Measurements from ENCODE around the gene SLC66A2.

Gene SLC66A2

DNA sequence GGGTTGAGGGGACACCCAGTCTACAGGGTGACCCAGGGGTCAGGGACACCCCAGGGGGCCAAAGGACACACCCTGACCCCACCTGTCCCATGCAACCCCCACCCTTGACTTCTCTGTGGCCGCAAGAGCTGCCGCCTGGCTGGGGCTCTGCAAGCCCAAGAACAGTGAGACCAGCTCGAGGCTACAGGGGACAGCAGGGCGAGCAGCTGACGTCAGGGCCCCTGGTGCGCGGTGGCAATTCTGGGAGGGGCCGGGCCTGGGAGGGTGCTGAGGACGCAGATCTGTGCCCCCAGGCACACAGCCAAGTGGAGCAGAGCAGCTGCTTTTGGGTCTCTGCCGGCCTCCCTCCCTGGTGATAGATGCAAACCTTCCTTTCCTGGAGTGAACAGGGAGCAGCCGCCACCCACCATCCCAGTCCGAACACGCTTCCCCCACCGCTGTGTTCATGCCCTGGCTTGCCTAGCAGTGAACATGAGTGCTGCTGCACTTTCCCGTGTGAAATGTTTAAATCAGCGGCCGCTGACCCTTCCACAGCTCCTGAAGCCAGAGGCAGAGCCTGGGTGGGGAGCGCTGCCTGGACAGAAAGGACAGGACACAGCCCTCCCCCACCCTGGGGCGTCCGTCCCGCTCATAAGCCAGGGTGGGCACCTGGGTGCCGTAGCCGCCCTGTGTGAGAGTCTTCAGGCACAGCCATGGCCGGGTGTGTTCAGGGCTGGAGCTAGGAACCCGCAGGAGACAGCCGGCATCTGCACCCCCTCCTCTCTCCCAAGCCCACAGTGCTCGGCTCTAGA is 46.9 kb downstream of the SLC66A2 start:
- no peak for DNase-seq (ENCODE audit: low read depth in 2 of 2)

DNA sequence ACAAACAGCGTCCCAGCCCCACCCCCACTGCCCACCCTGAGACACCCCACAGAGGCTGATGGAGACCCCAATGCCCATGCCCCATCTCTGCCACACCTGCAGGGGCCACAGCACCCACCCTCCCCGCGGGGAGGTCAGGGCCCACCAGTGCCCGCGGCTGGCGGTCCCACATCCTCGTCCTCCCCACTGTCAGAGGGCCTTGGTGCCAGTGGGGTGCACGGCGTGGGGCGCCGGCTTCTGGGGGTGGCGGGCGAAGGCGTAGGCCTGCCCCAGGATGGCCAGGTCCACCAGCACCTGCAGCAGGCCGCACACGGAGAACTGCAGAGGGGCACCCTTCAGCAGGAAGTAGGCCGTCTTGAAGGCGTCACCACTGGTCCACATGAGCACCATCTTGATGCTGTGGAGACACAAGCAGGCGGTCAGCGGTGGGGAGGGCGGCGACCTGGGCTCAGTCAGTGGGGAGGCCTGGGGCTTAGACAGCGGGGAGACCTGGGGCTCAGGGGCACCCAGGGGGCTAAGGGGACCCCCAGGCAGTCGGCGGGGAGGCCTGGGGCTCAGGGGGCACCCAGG is 47.6 kb downstream of the SLC66A2 start:
- no peak for DNase-seq (ENCODE audit: low read depth in 2 of 2)

DNA sequence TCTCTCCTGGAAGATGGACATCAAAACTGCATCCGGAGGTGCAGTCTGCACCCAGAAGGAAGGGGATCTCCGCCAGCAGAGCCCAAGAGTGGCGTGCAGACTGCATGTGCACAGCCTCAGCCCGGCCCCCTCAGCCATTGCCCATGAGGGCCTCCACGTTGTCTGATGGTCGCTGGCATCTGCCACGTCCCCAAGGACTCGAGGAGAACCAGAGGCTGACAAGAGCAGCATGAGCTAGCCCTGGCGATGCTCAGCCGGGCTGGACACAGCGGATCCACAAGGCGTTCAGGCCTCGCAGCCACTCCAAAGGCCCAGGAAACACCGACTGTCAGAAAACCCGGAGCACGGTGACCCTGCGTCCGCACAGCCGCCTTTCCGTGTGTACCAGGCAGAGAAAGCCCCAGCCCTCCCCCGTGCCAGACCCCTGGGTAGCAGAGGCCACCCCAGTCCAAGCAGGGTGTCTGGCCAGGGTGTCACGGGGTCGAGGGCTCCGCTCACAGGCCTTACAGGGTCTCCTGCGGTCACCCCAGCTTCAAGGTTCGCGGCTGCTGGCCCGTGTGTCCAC is 48.3 kb downstream of the SLC66A2 start:
- no peak for DNase-seq (ENCODE audit: low read depth in 2 of 2)

DNA sequence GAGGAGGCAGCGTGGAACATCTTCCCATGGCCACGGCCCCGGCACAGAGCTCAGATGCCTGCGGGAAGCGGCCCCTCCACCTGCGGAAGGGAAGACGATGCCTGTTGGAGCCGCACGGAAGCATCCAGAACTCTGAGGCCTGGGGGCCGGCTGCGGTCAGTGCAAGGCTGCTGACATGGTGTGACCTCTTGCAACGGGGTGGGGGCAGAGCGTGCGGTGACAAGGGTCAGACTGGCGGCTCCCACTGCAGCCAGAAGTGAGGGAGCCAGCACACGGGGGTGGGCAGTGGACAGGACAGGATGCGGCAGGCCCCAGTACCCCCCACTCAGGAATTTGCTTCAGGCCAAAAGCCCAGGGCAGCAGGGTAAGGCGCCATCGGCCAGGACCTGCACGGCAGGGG is 48.8 kb downstream of the SLC66A2 start:
- DNase-seq (ENCODE audit: low read depth in 2 of 2) = no peak

DNA sequence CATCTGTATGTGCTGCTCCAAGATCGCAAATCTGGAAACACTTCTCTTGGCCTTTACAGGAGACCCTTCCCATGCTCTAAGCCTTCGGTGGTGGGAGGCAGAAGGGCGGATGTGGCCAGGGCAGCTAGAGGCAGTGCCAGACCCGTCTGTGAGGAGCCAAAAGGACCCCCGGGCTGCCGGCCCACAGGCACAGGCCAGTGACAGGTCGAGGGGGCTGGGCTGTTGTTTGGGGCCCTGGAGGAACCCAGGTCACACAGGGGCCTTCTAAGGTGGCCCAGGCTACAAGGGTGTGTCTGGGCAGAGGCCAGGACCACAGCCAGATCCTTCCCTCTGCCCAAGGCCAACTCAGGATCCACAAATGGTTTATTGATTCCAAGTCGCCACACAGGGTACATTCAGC is 49.4 kb downstream of the SLC66A2 start:
- DNase-seq (ENCODE audit: low read depth in 2 of 2) = no peak

DNA sequence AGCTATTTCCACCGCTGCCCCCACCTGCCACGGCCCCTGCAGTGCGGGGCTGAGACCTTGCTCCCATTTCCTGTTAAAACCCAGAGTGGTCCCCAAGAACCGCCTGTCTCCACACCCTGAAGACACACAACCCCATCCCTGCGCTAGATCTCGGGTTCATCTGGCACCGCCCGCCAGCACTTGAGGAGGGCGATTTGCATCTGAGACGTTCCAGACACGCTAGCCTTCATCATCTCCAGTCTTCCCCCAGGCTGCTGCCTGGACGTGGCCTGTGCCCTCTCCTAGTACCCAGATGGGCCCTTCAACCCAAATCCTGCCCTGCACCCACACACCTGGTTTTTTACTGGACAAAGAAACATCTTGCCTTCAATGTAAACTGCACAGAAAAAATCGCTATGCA is 49.8 kb downstream of the SLC66A2 start:
- no peak for DNase-seq (ENCODE audit: low read depth in 2 of 2)

DNA sequence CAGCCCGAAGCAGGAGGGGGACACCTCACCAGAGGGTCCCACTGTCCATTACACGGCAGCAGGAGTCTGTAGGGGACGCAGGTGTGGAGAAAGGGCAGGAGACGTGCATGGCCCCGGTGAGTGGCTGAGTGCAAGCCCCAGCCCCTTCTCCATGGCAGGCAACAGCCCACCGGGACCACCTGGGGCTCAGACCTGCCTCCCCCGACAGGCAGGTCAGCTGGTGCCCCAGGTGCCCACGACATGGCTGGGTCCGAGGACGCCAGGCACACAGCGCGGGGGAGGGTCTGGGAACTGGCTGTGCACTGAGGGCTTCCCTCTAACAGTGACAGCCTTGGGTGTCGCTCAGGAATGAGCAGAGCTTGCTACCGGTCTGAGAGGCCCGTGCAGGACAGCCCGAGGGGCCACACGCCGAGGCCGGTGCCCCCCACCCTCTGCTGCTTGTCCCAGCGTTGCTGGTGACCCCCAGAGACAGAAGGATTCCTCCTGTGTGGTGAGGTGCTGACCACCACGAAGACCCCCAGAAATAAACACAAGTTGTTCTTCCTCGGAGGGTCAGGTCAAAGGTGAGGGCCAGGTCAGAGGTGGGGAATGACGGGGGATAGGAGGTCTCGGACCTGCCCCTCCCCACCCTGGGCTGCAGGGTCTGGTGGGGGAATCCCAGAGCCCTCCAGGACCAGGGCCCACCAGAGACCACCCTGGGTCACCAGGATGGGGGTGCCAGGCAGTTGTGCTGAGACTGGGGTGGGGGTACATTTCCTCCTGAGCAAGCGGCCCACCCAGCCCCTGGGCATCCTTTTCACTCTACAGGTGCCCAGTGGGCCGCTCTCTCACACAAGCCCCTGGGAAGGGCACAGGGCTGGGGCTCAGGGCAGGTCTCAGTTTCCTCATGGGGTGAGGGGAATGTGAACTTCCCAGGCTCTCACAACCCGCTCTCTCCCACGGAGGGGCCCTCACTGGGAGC is 50.6 kb downstream of the SLC66A2 start:
- no peak for DNase-seq (ENCODE audit: low read depth in 2 of 2)

DNA sequence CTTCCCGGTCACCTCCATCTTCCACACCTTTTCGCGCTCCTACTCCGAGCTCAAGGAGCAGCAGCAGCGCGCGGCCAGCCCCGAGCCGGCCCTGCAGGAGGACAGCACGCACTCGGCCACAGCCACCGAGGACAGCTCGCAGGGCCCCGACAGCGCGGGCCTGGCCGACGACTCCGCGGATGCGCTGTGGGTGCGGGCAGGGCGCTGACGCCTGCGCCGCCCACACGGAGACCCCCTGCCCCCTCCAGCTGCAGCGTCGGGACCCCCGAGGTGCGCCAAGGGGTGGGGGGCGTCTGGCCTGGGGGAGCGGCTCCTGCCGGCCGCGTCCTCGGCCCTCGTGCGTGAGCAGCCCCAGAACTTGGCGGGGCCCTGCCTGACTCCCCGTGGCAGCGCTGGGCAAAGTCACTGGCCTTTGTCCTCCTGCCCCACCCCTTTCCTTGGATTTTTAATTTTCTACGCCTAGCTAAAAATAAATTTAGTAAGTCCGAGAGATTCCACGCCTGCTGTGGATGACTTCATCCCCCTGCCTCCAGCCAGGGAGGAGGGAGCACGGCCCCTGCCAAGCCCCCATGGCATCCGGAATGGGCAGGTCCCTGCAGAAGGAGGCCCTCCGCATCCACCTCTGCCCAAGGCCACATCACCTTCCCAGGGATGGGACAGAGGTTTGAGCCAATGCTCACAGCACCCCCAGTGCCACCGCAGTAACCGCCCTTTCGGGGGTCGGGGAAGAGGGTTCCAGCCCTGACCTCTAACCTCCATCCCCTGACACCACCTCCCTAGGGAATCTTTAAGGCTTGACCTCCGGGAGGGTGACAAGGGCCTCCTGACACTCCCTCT is 51.6 kb downstream of the SLC66A2 start:
- no peak for DNase-seq (ENCODE audit: low read depth in 2 of 2)

DNA sequence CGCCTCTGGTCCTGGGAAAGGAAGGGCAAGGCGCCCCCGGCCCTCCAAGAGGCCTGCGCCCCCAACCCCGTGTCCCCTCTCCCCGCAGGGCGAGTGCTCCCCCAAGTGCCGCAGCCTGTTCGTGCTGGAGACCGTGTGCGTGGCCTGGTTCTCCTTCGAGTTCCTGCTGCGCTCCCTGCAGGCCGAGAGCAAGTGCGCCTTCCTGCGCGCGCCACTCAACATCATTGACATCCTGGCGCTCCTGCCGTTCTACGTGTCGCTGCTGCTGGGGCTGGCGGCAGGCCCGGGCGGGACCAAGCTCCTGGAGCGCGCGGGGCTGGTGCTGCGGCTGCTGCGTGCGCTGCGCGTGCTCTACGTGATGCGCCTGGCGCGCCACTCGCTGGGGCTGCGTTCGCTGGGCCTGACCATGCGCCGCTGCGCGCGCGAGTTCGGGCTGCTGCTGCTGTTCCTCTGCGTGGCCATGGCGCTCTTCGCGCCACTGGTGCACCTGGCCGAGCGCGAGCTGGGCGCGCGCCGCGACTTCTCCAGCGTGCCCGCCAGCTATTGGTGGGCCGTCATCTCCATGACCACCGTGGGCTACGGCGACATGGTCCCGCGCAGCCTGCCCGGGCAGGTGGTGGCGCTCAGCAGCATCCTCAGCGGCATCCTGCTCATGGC is 52.4 kb downstream of the SLC66A2 start:
- DNase-seq (ENCODE audit: low read depth in 2 of 2) = no peak

DNA sequence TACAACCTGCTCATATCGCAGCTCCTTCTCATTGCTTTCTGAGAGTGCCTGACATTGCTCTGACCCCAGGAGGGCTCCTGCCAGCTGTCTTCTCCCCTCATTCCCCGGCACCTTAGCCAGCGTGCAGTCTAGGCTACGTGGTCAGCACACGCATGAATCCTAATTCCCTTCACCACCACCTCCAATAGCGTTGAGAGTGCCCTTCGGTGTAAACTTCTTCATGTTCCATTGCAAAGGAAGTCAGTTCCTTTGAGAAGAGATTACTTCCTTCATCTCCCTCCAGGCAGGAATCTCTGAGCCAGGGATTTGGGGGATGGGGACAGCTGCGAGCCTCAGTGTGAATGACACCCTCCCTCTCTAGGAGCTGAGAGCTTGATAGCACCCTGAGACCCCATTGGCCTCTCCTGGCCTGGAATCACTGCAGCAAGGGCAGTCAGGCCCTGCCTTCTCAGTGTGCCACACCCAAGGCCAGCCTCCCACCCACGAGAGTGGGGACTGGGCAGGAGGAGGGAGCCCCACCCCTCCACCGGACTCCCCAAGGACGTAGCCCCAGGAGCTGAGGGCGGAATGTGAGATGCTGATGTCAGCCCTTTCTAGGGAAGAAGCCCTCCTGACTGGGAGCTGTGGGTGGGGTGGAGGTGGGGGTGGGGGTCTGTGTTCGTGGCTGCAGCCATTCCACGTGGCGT is 53.4 kb downstream of the SLC66A2 start:
- no peak for DNase-seq (ENCODE audit: low read depth in 2 of 2)

DNA sequence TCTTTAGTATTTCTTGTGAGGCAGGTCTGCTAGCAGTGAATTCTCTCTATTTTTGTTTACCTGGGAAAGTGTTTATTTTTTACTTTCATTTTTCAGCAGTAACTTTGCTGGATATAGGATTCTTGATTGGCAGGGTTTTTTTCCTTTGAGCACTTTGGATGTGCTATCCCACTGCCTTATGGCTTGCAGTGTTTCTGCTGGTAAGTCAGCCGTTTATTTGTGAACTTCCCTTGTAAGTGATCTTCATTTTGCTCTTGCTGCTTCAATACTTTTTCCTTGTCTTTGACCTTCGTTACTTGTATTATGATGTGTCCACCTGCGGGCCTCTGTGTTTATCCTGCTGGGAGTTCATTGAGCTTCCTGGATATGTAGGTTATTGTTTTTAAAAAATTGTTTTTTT is 54.7 kb downstream of the SLC66A2 start:
- no peak for DNase-seq (ENCODE audit: low read depth in 2 of 2)

DNA sequence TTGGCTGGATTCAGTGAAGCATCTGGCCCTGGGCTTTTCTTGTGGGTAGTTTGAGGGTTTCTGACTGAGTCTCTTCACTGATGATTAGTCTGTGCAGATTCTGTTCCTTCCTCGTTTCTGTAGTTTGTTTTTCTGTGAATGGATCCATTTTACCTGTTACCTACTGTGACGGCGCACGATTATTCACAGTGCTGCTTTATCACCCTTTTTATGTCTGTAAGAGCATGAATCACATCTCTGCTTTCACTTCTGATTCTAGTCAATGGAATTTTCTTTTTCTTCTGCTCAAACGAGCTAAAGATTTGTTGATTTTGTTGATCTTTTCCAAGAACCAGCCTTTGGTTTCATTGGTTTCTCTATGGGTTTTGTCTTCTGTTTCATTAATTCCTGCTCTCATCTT is 60.8 kb downstream of the SLC66A2 start:
- DNase-seq (ENCODE audit: low read depth in 2 of 2) = no peak

DNA sequence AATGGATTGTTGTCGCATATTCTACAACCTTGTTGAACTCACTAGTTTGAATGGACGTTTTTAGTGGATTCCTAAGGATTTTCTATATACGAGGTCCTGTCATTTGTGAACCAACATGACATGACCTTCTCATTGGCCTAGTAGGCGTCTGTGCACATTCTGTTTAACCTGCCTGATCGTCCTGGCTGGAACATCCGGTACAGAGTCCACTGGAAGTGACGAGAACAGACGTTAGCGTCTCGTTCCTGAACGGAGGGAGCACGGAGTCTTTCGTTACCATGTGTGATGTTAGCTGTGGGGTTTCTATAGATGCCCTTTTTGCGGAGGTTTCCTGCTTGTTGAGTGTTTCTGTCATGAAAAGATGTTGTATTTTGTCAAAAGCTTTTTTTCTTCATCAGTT is 61.9 kb downstream of the SLC66A2 start:
- DNase-seq (ENCODE audit: low read depth in 2 of 2) = no peak

DNA sequence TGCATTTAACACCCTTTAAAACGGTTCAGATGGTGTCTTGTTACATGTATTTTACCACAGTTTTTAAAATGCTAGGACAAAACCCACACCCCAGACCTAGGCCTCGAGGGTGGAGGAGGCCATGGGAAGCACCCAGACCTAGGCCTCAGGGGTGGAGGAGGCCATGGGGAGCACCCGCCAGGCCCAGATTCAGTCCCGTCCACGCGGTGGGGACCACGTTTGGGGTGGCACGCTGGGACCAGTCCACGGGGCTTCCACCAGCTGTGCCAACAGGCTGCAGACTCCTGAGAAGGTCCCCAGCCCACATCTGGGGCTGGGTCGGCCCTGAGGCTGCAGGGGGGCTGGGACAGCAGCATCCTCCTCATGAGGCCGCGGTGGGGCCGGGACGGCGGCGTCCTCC is 63.4 kb downstream of the SLC66A2 start:
- no peak for DNase-seq (ENCODE audit: low read depth in 2 of 2)

DNA sequence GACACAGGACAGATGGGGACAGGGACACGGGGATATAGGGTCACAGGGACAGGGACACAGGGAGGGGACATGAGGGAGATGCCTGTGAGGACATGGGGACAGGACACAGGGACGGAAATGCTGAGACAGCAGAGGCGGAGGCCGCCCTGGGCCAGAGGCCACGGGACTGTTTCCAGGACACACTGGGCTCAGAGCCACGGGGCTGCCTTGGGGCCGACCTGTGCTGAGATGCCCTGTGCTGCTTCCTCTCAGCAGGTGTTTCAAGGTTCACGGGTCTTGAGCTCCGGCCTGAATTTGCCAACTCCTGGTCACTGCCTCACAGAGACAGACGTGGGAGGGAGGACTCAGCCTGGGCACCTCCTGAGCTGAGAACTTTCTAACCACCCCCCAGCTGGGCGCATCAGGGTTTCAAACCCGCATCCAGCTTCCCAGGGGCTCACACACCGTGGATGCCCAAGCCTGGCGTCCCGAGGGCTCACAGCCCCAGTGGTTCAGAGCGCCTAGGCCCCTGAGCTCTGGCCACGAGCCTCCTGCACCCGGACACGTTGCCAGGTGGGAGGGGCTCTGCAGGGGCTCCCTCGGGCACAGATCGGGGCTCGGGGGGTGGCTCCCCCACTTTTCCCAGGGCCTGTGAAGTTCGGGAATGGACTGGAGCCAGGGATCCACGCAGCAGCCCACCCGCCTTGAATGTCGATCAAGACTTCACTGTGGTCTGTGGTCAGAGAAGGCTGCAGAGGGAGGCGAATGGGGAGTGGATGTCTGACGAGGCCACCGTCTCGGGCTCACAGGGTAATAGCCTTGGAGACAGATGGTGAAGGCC is 64.1 kb downstream of the SLC66A2 start:
- no peak for DNase-seq (ENCODE audit: low read depth in 2 of 2)

DNA sequence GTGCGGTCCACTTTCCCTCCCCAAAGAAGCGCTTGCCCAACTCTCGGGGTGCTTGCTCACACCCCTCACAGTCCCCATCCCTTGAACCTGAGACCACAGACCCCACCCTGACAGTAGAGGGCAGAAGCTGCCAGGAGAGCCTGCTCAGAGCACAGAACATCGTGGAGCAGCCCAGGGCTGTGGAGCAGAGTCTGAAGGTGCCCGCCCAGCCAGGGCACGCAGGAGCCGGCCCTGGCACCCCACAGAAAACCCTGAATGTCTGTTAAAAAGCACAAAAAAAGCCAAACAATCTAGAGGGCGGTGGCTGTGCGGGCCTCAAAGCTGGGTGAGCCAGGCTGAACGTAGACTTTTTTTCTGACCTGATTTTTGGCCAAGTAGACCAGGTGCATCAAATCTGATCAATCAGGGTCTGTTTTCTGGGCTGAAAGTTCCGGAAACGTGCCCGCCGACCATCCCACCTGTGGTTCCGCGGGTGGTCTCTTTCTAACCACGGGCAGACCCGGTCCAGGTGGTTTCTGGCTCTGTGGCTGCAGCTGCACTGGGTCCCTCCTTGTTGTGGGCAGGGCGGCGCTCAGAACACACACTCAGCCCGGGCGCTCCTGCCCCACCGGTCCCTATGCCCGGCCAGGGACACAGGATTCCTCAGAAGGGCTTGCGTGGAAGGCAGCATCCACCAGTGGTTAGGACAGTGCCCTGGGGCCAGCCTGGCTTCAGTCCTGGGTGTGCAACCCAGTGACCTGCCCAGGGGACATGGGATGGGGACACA is 66.3 kb downstream of the SLC66A2 start:
- DNase-seq (ENCODE audit: low read depth in 2 of 2) = no peak

DNA sequence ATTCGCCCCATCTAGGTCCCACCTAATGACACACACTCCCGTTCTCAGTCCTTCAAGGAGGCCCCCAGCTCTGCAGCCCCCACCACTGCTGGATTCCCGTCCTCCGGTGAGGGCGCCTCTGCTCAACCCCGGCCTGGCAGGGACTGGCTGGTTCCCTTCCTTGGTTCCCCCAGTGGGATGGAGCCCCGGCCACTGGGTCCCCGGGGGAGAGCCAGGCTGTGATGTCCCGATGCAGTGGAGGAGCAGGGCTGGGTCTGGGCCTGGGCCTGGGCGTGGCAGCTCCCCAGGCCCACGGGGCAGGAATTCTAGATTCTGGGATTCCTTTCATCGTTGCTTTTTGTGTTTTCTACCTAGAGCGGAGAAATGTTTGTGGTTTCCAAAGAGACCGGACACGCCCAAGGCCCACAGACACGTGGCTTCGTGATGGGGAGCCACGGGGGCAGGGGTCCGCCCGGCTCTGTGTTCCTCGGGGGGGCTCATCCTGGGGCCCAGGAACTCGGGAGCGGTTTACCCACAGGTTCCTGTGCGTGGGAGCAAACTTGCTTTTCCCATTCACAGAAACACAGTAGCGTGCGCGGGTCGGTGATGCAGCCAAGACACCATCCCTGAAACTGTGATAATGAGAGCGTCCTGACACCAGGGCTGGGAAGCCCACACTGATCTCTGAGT is 67.0 kb downstream of the SLC66A2 start:
- no peak for DNase-seq (ENCODE audit: low read depth in 2 of 2)

Measured in stimulated activated CD8-positive, alpha-beta memory T cell treated with anti-CD3 and anti-CD28 coated beads, Interleukin-7, amount 100 ng/mL, for 4 hours (primary cell).